Measurements from ENCODE around the gene P2RY14. TPM values are rescaled to one million over a fixed set of nuclear protein-coding genes. Genes with fewer than 3 reads are reported as not detected.
A peak's percentile ranks its signal among the peaks of the same experiment; 100 is the strongest.

P2RY14 gene
- total and polyA plus RNA-seq, 2 donors (not counting 1 experiment from before 2014, with no cell fraction given) = 0.26 TPM; not detected in 1

GRCh38 chr3:151216641-151217607, 61.4 kb downstream of the P2RY14 start:
- Histone ChIP-seq H4K20me1 (ENCODE audit: control insufficient read depth, extremely low read depth, insufficient read depth, low read length) (no peaks in the 10 kb centered on the region), H3K9me3 (ENCODE audit: control insufficient read depth, insufficient read depth, low read depth, low read length) (no peaks in the 10 kb centered on the region), H3K27ac (ENCODE audit: insufficient read depth, low read length) (no peak overlapping the region), H3K4me3 (replicated peaks in 1 of 4; ENCODE audit: control extremely low read depth in 1 of 4, insufficient read depth in 1 of 4, low read depth in 3 of 4, low read length in 4 of 4) (no peak overlapping the region), H3K79me2 (ENCODE audit: control insufficient read depth, insufficient read depth, low read length) (no peaks in the 10 kb centered on the region), H3K4me2 (ENCODE audit: extremely low read depth, insufficient read depth, low read length) (no peak overlapping the region), H3K36me3 (ENCODE audit: control insufficient read depth, insufficient read depth, low read length) (no peaks in the 10 kb centered on the region), H2AFZ (ENCODE audit: low read length) (no peak overlapping the region), H3K4me1 (ENCODE audit: control insufficient read depth, extremely low read depth, insufficient read depth, low read length) (peaks cover 8% of the 10 kb centered on the region), H3K27me3 (ENCODE audit: control insufficient read depth, insufficient read depth, low read length) (no peaks in the 10 kb centered on the region), H3K9ac (ENCODE audit: insufficient read depth, low read length) (no peak overlapping the region)
- TF ChIP-seq CTCF (conservative IDR thresholded peaks at IDR 0.05 in 1 of 2, IDR thresholded peaks at IDR 0.05 in 1 of 2; ENCODE audit: low read depth in 1 of 2, low read length in 2 of 2) = no peak
- no peak for TF ChIP-seq EZH2 (IDR thresholded peaks at IDR 0.05; ENCODE audit: low read length, missing control alignments)
- DNase-seq (ENCODE audit: low read depth in 2 of 2) = peak in 1 of 2 donors; percentile 86

- no peaks in the 10 kb centered on the region for H3K36me3 ChIP-seq (ENCODE audit: control insufficient read depth, insufficient read depth, low read length)
These were observed 63.9 kb downstream of the P2RY14 start for GRCh38 chr3:151214459-151214858.

More at GRCh38 chr3:151214459-151214858, 63.9 kb downstream of the P2RY14 start:
- H3K9ac ChIP-seq (ENCODE audit: insufficient read depth, low read length) = no peak overlapping the region
- H3K4me2 ChIP-seq (ENCODE audit: extremely low read depth, insufficient read depth, low read length) = no peak overlapping the region
- no peaks in the 10 kb centered on the region for H3K79me2 ChIP-seq (ENCODE audit: control insufficient read depth, insufficient read depth, low read length)
- no peaks in the 10 kb centered on the region for H3K9me3 ChIP-seq (ENCODE audit: control insufficient read depth, insufficient read depth, low read depth, low read length)
- H3K4me1 ChIP-seq (ENCODE audit: control insufficient read depth, extremely low read depth, insufficient read depth, low read length) = peaks cover 11% of the 10 kb centered on the region
- no peak for DNase-seq (ENCODE audit: low read depth in 2 of 2)
- H4K20me1 ChIP-seq (ENCODE audit: control insufficient read depth, extremely low read depth, insufficient read depth, low read length) = no peaks in the 10 kb centered on the region
- no peaks in the 10 kb centered on the region for H3K27me3 ChIP-seq (ENCODE audit: control insufficient read depth, insufficient read depth, low read length)
- TF ChIP-seq CTCF (conservative IDR thresholded peaks at IDR 0.05 in 1 of 2, IDR thresholded peaks at IDR 0.05 in 1 of 2; ENCODE audit: low read depth in 1 of 2, low read length in 2 of 2) (peak in 1 of 2 donors; percentile 10), EZH2 (IDR thresholded peaks at IDR 0.05; ENCODE audit: low read length, missing control alignments) (no peak)
- no peak overlapping the region for H3K4me3 ChIP-seq (replicated peaks in 1 of 4; ENCODE audit: control extremely low read depth in 1 of 4, insufficient read depth in 1 of 4, low read depth in 3 of 4, low read length in 4 of 4)
- H2AFZ ChIP-seq (ENCODE audit: low read length) = no peak overlapping the region
- H3K27ac ChIP-seq (ENCODE audit: insufficient read depth, low read length) = no peak overlapping the region

Data from fibroblast of lung (primary cell).